ENCODE measurements around the gene PKN2. TPM values are rescaled to one million over a fixed set of nuclear protein-coding genes. Genes with fewer than 3 reads are reported as not detected.

The PKN2 gene
- total RNA-seq (10 to 100 TPM; 51.5 to 62.1 TPM), polyA plus RNA-seq (1 to 10 TPM; 5.3 to 8.6 (median 7.6) TPM), total RNA-seq (35.1 to 81.7 (median 73.8) reads per million in 6 experiments)

DNA sequence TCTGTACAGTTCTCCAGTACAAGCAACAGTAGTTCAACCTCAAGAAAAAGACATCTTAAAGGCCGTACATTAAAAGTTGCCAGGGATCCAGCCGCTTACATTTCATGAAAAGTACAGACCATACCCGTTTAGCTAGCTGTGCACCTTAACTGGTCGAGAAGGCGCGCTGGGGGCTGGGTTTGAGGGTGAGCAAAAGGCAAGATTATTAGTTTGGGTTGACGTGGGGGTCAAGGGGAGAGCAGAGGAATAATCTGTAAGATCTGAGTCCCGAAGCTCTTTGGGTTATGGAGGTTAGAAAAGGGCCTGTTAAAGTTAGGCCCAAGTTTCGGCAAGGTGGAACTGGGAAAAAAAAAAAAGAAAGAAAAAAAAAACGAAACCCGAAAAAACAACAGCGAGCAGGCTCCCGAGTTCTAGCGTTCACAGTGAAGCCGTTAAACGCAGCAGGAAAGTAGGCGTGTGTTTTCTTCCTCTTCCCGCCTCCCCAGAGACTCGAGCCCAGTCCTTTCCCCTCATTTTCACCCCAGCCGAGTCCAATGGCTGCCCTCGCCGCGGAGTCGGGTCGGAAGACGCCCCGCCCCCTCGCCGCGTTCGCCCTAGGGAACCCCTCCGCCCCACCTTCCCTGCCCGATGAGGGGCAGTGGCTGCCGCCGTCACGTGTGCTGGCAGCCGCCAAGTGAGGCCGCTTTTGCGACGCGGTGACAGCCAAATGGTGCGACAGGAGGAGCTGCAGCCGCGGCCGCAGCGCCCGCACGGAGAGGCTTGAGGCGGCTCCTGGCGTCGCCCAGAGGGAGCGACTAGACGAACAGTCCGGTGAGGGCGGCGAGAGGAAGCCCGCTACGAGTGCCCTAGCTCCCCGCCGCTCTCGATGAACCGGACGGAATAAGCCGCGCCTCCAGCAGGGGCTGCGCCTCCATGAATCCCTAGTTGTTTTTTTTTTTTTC is at the start of gene PKN2:
TSS of gene PKN2 (plus strand) at position 733 of the 941 bp plus-strand sequence. CDS start 308 bp downstream, outside the sequence.
- Mint-ChIP-seq H3K9me3 (no peaks in the 10 kb centered on the region), H3K4me1 (peaks cover 20 to 44% (median 24%) of the 10 kb centered on the region in 4 donors), H3K4me3 (peak within 1 kb of the TSS; percentile 92 to 99 (median 97)), H3K27ac (peak within 1 kb of the TSS; percentile 95 to 99 (median 97)), H3K36me3 (peaks cover 0 to 9% (median 0%) of the 10 kb centered on the region in 3 donors), H3K27me3 (no peaks in the 10 kb centered on the region)
- DNase-seq (peak; percentile 92 to 98 (median 97)), ATAC-seq (peak; percentile 87 to 90)
- POLR2A ChIA-PET = interaction anchor here (0.6 to 3.1 kb wide), 15 partner anchors 9 to 1979 kb away, joined by 3 to 35 read pairs (median 7); partner anchors contain the start of genes GTF2B, HS2ST1, LMO4 and SELENOF

DNA sequence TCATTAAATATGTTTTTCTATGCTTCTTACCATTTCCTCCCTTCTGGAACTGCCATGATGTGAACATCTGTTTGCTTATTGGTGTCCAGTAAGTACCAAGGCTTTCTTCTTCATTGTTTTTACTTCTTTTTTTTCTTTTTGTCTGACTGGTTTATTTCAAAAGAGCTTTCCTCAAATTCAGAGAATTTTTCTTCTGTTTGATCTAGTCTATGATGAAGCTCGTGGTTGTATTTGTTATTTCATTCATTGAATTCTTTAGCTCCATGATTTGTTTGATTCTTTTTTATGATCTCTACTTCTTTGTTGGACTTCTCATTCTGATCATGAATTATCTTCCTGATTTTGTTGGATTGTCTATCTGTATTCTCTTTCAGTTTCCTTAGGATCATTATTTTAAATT is 49.5 kb upstream of the PKN2 start:
- Mint-ChIP-seq H3K36me3 (peaks cover 2 to 40% (median 12%) of the 10 kb centered on the region in 3 donors), H3K9me3 (peaks cover 15 to 49% (median 27%) of the 10 kb centered on the region in 9 donors), H3K4me3 (no peak overlapping the region), H3K4me1 (peaks cover 0 to 2% (median 0%) of the 10 kb centered on the region in 4 donors), H3K27ac (no peak overlapping the region), H3K27me3 (peaks cover 3 to 16% (median 9%) of the 10 kb centered on the region in 5 donors)
- DNase-seq (no peak), ATAC-seq (no peak)
- POLR2A ChIA-PET = no interaction called here

DNA sequence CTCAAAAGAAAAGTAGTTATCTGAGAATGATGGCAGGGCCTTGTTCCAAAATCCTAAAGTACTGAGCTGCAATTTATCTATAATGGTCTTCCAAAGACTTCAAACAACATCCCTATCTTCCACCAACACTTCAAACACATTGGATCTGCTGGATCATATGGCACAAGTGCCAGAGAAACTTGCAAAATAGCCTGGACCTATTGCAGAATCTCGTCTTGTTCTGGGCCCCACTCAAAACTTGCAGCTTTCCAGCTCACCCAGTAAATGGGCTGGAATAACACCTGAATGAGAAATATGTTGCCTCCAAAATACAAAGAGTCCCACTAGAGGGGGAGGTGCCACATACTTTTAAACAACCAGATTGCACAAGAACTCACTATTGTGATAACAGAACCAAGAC is 44.0 kb upstream of the PKN2 start:
- DNase-seq (no peak), ATAC-seq (no peak)
- Mint-ChIP-seq H3K36me3 (peaks cover 0 to 21% (median 2%) of the 10 kb centered on the region in 3 donors), H3K4me3 (no peak overlapping the region), H3K9me3 (peaks cover 5 to 28% (median 12%) of the 10 kb centered on the region in 9 donors), H3K4me1 (peaks cover 0 to 2% (median 0%) of the 10 kb centered on the region in 4 donors), H3K27ac (no peak overlapping the region), H3K27me3 (peaks cover 7 to 22% (median 8%) of the 10 kb centered on the region in 5 donors)
- POLR2A ChIA-PET = no interaction called here

DNA sequence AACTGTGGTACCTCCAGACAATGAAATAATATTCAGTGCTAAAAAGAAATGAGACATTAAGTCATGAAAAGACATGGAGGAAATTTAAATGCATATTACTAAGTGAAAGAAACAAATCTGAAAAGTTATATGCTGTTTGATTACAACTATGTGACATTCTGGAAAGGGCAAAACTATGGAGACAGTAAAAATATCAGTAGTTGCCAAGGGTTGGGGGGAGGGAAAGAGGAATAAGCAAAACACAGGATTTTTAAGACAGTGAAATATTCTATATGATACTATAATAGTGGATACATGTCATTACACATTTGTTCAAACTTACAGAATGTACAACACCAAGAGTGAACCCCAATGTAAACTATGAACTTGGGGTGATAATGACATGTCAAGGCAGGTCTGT is 38.2 kb upstream of the PKN2 start:
- POLR2A ChIA-PET = no interaction called here
- Mint-ChIP-seq H3K27me3 (peaks cover 2 to 13% (median 7%) of the 10 kb centered on the region in 5 donors), H3K9me3 (no peaks in the 10 kb centered on the region), H3K36me3 (no peaks in the 10 kb centered on the region), H3K4me1 (peaks cover 0 to 6% (median 3%) of the 10 kb centered on the region in 4 donors), H3K27ac (no peak overlapping the region), H3K4me3 (no peak overlapping the region)
- no peak for DNase-seq
- ATAC-seq = no peak

DNA sequence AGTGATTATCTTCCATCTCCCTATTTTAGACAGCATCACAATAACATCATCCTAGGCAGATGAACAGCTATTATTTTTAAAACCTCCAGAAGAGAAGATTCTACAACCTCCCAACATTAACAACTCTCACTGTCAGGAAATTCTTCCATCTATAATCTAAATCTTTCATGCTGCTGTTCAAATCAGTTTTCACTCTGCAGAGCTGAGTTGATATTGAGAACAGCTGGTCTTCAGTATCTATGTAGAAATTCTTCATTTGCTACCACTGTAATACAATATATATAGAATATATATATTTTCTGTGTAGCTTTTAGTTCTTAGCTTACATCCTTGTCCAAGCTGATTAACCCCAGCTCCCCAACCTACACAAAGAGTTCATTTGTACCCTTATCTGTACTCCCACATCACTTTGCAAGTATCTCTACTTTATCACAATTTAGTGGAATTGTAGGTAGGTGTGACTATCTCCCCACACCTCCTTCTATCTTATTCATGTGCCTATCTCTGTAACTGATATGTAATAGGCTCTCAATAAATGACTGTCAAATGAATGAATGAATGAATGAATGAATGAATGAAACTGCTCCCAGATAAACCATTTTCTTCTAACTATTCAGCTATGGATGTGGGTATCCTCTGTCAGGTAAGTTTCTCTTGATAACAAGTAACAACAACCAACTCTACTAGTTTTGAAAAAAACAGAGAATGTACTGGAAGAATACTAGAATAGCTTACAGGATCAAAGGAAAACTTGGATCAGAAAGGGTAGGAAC is 37.4 kb upstream of the PKN2 start:
- ATAC-seq = no peak
- peaks cover 0 to 6% (median 3%) of the 10 kb centered on the region in 4 donors for H3K4me1 Mint-ChIP-seq
- DNase-seq = no peak
- H3K27me3 Mint-ChIP-seq = peaks cover 2 to 13% (median 7%) of the 10 kb centered on the region in 5 donors
- H3K27ac Mint-ChIP-seq = no peak overlapping the region
- no peak overlapping the region for H3K4me3 Mint-ChIP-seq
- POLR2A ChIA-PET = no interaction called here
- no peaks in the 10 kb centered on the region for H3K9me3 Mint-ChIP-seq
- no peaks in the 10 kb centered on the region for H3K36me3 Mint-ChIP-seq

DNA sequence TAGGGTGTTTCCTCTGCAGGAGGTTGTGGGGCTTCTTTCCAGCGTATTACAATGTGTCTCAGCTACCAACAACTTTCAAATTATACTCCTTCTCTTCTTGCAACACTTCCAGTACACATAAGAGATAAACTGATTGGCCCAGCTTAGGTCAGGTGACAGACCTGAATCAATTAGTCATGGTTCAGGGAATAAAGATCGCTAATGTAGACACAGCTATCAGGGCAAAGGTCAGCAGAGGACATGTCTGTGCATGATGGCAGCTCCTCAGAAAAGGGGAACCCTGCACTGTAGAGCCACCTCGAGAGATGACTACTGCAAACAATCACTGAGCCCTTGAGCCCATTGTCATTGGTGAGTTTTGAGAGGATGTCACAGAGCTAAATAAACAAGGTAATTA is 36.8 kb upstream of the PKN2 start:
- H3K4me1 Mint-ChIP-seq = peaks cover 0 to 6% (median 3%) of the 10 kb centered on the region in 4 donors
- no peak for ATAC-seq

DNA sequence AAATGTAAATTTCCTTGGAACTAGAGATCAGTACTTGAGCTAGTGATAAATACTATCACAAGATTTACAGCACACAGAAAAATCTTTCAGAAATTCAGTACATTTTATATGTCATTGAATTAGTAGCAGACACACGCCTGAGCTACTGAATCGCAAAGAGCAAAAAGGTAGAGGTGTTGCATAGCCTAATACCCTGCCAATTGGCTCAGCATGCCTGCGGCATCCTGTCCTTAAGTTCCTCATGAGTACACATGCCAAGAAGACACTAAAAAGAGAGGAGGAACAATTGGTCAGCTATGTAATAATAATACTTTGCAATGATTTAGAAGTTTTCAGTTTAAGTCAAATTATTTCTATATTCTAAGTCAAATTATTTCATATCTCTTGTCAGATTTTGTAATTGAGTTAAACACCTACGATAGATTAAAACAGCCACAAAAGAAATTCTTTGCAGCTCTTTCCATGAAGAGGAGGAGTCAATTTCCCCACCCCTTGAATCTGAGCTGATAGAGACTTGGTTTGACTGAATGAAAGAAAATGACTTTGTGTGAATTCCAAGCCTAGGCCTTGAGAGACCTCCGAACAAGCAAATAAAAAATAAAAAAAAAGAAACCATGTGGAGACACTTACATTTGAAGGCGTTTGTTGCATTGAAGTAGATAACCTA is 36.2 kb upstream of the PKN2 start:
- peaks cover 0 to 6% (median 3%) of the 10 kb centered on the region in 4 donors for H3K4me1 Mint-ChIP-seq
- H3K27me3 Mint-ChIP-seq = peaks cover 2 to 13% (median 2%) of the 10 kb centered on the region in 5 donors
- H3K4me3 Mint-ChIP-seq = no peak overlapping the region
- ATAC-seq = no peak
- POLR2A ChIA-PET = no interaction called here
- H3K36me3 Mint-ChIP-seq = no peaks in the 10 kb centered on the region
- H3K27ac Mint-ChIP-seq = no peak overlapping the region
- no peaks in the 10 kb centered on the region for H3K9me3 Mint-ChIP-seq
- no peak for DNase-seq

More for the DNA sequence above, 36.8 kb upstream of the PKN2 start:
- DNase-seq = no peak
- peak overlapping the region in 1 of 10 donors; percentile 29 for H3K27ac Mint-ChIP-seq
- no peaks in the 10 kb centered on the region for H3K9me3 Mint-ChIP-seq
- peaks cover 2 to 13% (median 6%) of the 10 kb centered on the region in 5 donors for H3K27me3 Mint-ChIP-seq
- H3K4me3 Mint-ChIP-seq = no peak overlapping the region
- POLR2A ChIA-PET = no interaction called here
- H3K36me3 Mint-ChIP-seq = no peaks in the 10 kb centered on the region

DNA sequence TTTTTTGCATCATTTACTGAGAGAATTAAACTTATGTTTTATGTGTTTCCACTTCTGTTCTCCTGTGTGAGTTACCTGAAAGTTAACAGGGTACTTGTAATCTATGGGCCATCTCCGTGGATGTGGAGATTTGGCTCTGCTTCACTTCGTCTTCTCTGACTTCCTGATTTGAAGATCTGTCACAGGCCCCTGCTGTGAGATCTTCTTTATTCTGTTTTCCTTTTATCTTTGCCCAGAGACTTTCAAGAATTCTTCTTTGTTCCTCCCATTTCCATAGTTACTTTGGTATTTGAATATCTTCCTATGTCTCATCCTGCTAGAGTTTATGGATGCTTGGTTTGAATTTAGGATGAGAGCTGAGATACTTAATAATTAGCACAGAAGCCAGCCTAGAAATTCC is 35.4 kb upstream of the PKN2 start:
- H3K4me3 Mint-ChIP-seq = no peak overlapping the region
- peak overlapping the region in 1 of 10 donors; percentile 5 for H3K27ac Mint-ChIP-seq
- ATAC-seq = no peak
- peaks cover 0 to 6% (median 3%) of the 10 kb centered on the region in 4 donors for H3K4me1 Mint-ChIP-seq
- DNase-seq = no peak
- POLR2A ChIA-PET = no interaction called here
- H3K9me3 Mint-ChIP-seq = no peaks in the 10 kb centered on the region
- peaks cover 0 to 12% (median 2%) of the 10 kb centered on the region in 5 donors for H3K27me3 Mint-ChIP-seq
- no peaks in the 10 kb centered on the region for H3K36me3 Mint-ChIP-seq

DNA sequence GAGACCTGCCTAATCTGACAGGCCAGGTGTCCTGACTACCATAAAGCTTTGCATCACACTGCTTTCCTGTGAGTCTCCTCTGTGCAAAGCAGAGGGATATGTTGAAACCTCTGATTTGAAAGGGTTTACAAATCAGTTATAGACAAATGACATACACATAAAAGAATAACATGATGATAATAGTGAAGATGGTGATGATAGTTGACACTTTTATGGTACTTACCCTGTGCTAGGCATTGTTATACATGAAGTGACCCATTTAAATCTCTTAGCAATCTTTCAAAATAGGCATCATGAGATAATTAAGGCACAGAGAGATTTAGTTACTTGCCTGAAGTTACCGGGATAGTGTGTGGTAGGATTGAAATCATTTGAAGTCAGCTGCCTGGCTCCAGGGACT is 34.1 kb upstream of the PKN2 start:
- no peaks in the 10 kb centered on the region for H3K9me3 Mint-ChIP-seq
- POLR2A ChIA-PET = no interaction called here

DNA sequence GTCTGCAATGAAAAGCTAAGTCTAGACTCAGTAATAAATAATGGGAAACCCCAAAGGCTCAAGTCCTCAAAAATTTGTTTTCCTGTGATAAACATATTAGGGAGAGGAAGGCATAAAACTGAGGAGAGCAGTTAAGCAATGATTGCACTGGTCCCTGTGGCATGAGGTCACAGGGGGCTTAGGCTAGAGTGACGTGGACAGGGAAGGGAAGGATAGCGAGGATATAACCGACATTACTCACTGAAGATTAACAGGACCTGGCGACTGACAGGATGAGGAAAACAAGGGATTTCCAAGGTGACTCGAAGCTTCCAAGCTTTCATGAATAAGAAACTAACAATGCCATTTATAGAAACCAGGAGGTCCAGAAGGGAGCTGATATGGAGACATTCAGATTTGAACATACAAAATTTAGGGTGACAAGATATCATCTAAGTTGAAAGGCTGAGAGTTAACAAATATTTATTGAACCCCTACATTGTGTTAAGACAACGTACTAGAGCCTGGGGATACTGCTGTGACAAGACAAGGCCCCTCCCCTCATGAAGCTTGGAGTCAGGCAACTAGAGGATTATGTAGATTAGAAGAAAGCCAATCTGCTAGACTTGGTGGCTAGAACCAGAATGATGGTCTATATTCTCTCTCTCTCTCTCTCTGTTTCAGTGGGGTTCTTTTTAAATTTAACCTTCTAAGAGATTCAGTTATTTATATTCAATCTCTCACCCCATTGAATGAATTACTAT is 33.2 kb upstream of the PKN2 start:
- Mint-ChIP-seq H3K27ac (no peak overlapping the region), H3K4me3 (no peak overlapping the region)
- POLR2A ChIA-PET = interaction anchor here (0.7 kb wide), 1 partner anchor 33 kb away, joined by 3 read pairs; no protein-coding TSS in a partner anchor

More for the DNA sequence above, 34.1 kb upstream of the PKN2 start:
- Mint-ChIP-seq H3K4me1 (peaks cover 0 to 6% (median 3%) of the 10 kb centered on the region in 4 donors), H3K27ac (no peak overlapping the region), H3K4me3 (no peak overlapping the region), H3K36me3 (no peaks in the 10 kb centered on the region), H3K27me3 (peaks cover 0 to 2% (median 0%) of the 10 kb centered on the region in 5 donors)
- ATAC-seq (no peak), DNase-seq (no peak)

DNA sequence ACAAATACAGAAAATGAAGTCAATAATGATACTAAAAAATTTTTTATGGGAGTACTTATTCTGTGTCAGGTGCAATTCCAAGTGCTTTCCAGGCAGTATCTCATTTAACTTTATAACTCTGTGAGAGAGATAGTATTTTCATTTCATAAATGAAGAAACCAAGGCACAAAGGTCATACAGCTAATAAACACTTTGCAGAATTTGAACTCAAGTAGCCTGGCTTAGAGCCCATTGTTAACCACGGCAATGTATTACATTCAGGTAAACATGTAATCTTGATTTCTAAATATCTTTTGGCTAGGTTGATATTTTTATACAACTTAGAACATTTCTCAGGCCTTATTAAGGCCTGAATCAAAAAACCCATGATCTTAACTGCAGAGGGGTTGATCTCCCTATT is 28.9 kb upstream of the PKN2 start:
- no peak overlapping the region for H3K27ac Mint-ChIP-seq
- ATAC-seq = no peak
- no peaks in the 10 kb centered on the region for H3K9me3 Mint-ChIP-seq
- no peak overlapping the region for H3K4me3 Mint-ChIP-seq
- peaks cover 0 to 2% (median 0%) of the 10 kb centered on the region in 5 donors for H3K27me3 Mint-ChIP-seq
- POLR2A ChIA-PET = interaction anchor here (0.7 to 2.6 kb wide), 3 partner anchors 24 to 236 kb away, joined by 3 to 15 read pairs (median 3); partner anchors contain the start of genes GTF2B and PKN2
- no peaks in the 10 kb centered on the region for H3K36me3 Mint-ChIP-seq
- DNase-seq = no peak
- H3K4me1 Mint-ChIP-seq = peaks cover 0 to 6% (median 0%) of the 10 kb centered on the region in 4 donors

More for the DNA sequence above, 33.2 kb upstream of the PKN2 start:
- Mint-ChIP-seq H3K27me3 (peaks cover 0 to 2% (median 0%) of the 10 kb centered on the region in 5 donors), H3K36me3 (no peaks in the 10 kb centered on the region), H3K4me1 (peaks cover 0 to 6% (median 3%) of the 10 kb centered on the region in 4 donors), H3K9me3 (no peaks in the 10 kb centered on the region)
- DNase-seq (no peak), ATAC-seq (no peak)

Data from naive thymus-derived CD8-positive, alpha-beta T cell (primary cell).